GM19035 (cell line): ENCODE results near the gene ANKRD60.
A peak's percentile ranks its signal among the peaks of the same experiment; 100 is the strongest.

ENCODE experiments used
- ATAC-seq: cut with Tn5 transposase; IDR thresholded peaks from one replicate; pipeline ENCODE4 v1.9.1; 2021; ENCODE audit not compliant: unreplicated experiment

Gene ANKRD60

DNA sequence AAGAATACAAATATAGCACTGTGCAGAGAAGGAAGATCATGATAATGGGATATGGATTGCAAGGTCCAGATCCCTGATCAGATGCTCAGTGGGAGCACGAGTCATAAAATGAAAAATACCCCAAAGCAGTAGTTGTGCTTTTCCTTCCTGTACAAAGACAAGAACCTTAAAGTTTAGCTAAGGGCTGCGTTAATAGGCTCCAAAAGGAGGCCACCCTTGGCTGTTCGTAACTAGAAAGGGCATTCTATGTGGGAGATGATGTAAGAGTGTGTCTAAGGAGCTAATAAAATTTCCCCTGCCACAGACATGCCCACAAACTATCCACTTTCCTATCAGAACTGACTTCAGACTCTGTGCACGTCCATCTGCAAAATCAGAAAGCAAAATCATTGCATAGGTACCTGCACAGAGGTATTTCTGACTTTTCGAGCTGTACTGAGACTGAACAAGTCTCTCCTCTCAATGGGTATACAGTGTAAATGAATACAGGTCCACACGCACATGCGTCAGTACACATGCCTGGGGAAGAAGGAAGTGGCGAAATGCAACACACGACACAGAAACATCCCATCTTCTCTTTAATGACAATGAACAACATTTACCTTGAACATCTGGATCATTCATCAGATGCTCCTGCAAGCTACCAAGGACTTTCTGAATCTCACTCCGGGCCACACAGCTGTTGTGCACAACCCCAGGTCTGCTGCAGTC is 16.9 kb upstream of the ANKRD60 start:
- no peak for ATAC-seq

DNA sequence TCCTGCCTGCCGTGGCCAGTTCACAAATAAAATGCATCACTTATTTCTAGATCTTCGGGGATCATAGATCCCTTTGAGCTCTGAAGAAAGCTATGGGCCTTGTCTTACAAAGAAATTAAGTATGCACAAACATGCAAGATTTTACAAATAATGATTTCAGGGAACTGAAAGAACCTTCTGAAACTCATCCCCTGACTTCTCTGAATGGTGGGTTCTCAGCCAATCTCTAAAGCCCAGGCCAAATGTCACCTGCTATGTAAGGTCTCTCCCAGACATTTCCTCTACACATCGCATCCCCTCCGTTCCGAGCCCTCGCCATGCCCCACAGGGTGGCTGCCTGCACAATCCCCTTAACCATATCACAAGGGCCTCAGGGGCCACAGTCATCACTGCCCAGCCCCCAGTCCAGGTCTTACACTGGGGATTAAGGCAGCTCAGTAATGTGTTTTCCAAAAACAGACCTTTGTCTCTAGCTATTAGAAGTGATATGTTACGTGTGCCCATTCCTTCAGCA is 16.1 kb upstream of the ANKRD60 start:
- no peak for ATAC-seq

- no peak for ATAC-seq
Observed at GRCh38 chr20:58243653-58244410, 15.4 kb upstream of the ANKRD60 start.

DNA sequence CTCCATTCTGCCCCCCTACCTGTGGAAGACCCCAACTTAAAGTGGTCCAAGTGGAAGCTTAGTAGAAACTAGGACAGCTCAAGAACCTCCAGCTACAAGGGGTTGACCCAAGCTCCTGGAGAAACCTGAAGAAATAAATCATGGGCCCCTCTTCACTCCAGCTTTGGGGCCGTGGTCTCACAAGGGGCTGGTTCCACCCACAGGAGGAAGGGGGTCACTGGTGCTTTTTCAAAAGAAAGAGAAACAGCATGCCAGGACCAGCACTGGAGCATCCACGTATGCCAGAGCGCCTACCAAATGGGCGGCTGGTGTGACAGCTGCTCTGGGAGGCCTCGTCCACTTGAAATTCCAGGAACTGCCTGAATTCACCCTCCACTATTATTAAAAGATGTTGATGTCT is 14.4 kb upstream of the ANKRD60 start:
- ATAC-seq = no peak

GRCh38 chr20:58241766-58242465 is 13.5 kb upstream of the ANKRD60 start:
- no peak for ATAC-seq

DNA sequence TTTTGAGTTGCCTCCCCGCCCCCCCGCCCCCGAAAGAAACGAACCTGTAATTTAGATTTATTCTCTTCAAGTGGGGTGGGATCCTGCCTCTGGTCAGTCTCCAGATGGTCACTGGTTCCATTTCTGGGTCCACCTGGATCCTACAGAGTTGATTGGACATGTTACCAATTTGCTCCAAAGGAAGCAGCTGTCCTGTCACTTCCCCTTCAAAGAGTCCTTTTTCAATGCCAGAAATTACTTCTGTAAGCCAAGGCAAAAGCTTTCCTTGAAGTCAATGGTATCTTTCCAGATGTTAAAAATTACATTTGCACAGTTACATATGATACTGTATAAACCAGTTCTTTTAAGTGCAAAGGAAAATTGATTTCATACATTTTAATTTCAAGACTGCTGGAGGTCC is 12.0 kb upstream of the ANKRD60 start:
- no peak for ATAC-seq

- ATAC-seq = no peak
Observed at GRCh38 chr20:58239216-58239615, 10.8 kb upstream of the ANKRD60 start.

GRCh38 chr20:58238490-58238889 is 10.0 kb upstream of the ANKRD60 start:
- no peak for ATAC-seq

DNA sequence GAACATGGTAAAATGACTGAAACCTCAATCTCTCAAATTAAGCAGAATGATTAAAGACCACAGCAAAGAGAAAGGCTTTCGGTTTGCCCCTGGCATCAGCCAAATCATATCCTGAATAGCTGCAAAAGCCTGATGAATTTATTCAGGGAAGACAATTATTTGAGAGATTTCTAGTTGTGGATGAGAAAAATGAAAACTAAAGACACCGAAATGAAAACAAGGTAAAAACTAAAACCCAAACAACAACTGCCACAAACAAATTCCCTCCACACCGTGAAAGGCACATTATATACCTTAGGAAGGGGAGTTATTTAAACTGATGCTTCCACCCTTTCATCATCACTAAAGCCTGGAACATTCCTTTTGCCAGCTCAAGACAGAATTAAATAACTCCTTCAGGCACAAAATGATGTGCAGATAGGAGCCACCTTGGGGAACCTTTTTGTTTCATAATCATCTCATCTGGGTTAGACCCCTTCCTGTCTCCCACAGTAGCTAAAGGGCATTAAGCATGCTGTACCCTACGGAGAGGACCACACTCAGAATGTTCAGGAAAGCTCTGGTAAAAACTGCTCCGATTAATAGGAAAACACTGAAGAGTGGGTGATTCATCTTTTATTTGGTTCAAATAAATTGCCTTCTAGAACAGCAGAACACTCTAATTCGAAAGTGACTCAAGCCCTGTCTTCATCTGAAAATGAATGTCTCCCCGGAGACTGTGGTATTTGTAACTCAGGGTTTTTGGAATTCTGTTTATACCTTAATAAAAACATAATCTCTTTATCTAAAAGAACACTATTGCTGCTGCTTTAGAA is 9.1 kb upstream of the ANKRD60 start:
- ATAC-seq = no peak

DNA sequence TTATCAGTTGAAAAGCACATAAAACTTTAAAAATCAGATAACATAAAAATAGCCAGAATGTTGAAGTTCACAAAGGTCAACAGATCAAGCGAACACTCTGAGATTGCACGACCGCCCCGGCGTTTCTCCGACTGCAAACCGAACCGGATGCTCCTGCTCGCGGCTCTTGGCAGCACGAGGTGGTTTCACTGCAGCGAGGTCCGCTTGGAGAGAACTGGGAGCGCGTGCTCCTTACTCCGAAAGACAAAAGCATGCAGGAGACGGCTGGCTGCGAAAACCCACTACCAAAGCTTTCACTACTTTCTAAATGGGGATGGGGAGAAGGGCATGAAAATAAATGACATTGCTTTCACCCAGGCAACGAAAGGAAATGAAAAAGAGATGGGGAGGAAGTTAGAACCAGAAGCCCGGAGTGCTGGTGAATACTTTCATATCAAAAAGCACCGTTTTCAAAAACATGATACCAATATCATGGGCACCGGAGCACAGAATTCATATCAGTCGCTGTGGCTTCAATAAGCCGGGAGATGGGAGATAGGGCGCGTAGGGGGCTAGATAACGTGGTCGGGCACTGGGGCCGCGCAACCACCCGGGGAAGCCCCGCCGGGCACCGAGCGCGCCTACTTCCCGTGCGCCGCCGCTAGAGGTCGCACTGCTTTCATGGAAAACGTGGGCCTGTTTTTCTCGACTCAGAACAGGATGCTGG is 8.3 kb upstream of the ANKRD60 start:
- ATAC-seq = peak; percentile 80

GRCh38 chr20:58235010-58235409 is 6.6 kb upstream of the ANKRD60 start:
- ATAC-seq = no peak

DNA sequence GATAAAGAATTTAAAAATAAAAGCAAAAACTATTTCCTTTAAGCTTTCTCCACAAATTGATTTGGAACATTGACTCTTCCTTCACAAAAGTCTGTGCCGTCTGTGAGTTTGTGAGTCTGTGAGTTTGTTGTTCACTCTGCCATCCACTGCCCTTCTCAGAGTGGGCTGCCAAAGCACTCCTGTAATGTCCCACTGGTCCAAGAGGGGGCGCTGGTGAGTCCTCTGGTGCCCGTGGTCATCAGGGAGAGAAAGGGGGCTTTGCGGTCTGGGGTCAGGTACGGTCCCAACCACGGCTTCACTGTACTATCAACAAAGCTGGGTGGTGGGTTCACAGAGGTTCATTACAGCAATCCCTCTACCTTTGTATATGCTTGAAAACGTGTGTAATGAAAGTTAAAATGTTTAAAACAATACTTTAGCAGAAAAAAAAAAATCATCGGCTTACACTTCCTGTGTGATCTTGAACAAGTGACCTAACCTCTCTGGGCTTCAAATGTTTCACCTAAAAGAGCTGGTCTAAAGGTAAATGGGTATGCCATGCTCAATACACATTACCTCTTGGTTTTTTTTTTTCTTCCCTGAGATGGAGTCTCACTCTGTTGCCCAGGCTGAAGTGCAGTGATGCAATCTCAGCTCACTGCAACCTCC is 5.6 kb upstream of the ANKRD60 start:
- no peak for ATAC-seq

- no peak for ATAC-seq
Observed at GRCh38 chr20:58233393-58233792, 4.9 kb upstream of the ANKRD60 start.

DNA sequence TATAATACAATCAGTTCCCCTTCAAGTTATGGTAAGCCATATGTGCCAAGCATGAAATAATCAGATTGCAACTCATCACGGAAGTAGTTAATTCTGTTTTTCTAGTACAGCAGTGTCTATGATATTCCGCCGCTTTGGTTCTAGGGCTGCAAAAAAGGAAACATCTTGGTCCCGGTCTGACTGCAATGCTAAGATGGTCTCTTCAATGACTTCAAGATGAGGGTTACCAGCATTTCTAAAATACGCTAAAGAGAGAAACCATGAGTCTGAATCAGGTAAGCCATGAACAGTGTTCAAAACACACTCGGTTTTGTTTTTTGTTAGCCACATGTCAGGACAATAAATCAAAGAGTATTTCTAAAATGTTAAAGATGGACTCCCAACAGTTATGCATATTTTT is 3.2 kb upstream of the ANKRD60 start:
- ATAC-seq = no peak

GRCh38 chr20:58229198-58229798 is 845 bp upstream of the ANKRD60 start:
- ATAC-seq = no peak

GRCh38 chr20:58228103-58228483 is 360 bp downstream of the ANKRD60 start:
- no peak for ATAC-seq

- ATAC-seq = no peak
Observed at GRCh38 chr20:58227391-58228102, 906 bp downstream of the ANKRD60 start.

DNA sequence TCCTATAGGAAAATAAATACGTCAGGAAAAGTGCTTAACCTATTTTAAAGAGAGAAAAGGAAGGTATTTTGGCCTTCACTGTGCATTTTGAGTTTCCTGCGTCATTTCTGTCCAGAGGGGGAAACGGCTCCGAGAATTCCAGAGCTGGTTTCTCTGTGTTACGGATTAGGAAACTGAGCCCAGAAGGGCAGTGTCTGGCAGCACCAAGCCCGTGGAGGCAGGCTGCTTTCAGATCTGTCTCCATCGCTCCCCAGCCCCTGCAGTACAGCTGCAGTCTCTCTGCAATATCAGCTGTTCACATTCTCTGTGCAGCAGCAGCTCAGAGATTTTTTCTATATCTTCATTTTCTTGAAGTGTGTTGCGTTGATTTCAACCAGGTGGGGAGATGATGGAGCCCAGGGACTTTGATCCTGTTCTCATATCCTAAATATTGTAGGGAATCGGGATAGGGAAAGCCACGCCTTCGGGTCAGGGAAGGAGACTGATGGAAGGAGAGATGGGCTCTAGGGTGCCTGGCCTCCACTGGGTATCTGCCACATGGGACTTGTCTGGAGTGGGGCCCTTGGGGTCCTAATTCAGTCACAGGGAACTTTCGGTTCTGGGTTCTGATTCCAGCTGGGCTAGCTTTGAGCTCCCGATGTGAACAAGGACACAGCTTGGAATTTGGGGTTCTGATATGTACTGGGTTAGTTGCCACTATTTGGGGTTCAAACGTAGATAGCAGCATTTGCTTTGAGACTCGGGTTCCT is 2.8 kb downstream of the ANKRD60 start:
- ATAC-seq = no peak
